Thyroid gland (tissue), 4 donors: ENCODE measurements around the gene MARK3.

Experiments
- POLR2A ChIP-seq, 2 donors: fragments of 450-650 bp; IDR thresholded peaks; one replicate each; pipeline ENCODE4 v1.6.1; 2017; ENCODE audit warnings: antibody characterized with exemption in 2 of 2, mild to moderate bottlenecking in 2 of 2, moderate library complexity in 1 of 2
- TF ChIP-seq, protein P1 (sequence below), 6 experiments: fragments of 200-600 bp in 3 of 6; fragments of 450-650 bp in 3 of 6; sonication (generic) in 3 of 6; IDR thresholded peaks; one replicate each; pipeline ENCODE4 v1.5.1; 2016 to 2019; ENCODE audit warnings: antibody characterized with exemption in 6 of 6, mild to moderate bottlenecking in 2 of 6, inconsistent platforms in 1 of 6, moderate library complexity in 1 of 6

DNA sequence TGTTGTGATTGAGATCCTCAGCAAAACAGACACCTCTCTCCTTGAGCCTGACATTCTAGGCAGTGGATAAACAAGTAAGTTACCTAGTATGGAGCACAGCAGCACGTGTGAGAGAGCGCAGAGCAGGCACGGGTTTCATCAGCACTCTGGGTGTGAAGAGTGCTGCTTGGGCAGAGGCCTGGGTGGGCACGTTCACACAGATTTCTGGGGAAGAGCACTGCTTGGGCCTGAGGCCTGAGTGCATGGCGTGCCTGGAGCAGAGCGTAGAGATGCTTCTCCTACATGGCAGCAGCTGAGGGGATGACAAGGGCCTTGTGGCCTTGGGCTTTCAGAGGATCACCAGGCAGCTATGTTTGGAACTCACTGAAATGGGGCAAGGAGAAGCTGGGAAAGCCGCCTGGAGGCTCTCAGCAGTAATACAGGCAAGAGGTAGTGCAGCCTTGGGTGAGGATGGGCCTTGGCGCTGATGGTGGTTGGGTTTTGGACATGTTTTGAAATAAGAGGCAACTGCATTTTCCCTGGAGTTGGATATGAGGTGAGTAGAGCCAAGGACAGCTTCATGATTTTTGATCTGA lies 119.9 kb downstream of the MARK3 start:
- TF ChIP-seq, protein P1, sequence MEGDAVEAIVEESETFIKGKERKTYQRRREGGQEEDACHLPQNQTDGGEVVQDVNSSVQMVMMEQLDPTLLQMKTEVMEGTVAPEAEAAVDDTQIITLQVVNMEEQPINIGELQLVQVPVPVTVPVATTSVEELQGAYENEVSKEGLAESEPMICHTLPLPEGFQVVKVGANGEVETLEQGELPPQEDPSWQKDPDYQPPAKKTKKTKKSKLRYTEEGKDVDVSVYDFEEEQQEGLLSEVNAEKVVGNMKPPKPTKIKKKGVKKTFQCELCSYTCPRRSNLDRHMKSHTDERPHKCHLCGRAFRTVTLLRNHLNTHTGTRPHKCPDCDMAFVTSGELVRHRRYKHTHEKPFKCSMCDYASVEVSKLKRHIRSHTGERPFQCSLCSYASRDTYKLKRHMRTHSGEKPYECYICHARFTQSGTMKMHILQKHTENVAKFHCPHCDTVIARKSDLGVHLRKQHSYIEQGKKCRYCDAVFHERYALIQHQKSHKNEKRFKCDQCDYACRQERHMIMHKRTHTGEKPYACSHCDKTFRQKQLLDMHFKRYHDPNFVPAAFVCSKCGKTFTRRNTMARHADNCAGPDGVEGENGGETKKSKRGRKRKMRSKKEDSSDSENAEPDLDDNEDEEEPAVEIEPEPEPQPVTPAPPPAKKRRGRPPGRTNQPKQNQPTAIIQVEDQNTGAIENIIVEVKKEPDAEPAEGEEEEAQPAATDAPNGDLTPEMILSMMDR (IDR thresholded peaks at IDR 0.05): no peak
- no peak for TF ChIP-seq POLR2A (IDR thresholded peaks at IDR 0.05)
